IMR-90 (cell line): Measurements from ENCODE around the gene ARFGAP3. TPM values are rescaled to one million over a fixed set of nuclear protein-coding genes. Genes with fewer than 3 reads are reported as not detected.

Source experiments
- ATAC-seq: fragments of 200-7000 bp; cut with Tn5 transposase; 2 replicates; pipeline ENCODE4 v1.9.1; 2020; ENCODE audit warnings: low read depth, mild to moderate bottlenecking, moderate library complexity
- BruUV-seq: library from RNA; stranded (reverse); fragments of 400-500 nt; replicated peaks from 2 replicates; lab custom pipeline; 2021; lab: Mats Ljungman, UMichigan
- CTCF ChIA-PET: fragments of 300-600 bp; formaldehyde crosslinking; extraction: SDS; loops from one replicate; lab custom pipeline; 2021; ENCODE audit warnings: antibody characterized with exemption; lab: Yijun Ruan, JAX
- POLR2A ChIA-PET: fragments of 300-600 bp; sonication (Branson Sonifier 250); formaldehyde crosslinking; loops from one replicate; lab custom pipeline; 2022; ENCODE audit warnings: antibody characterized with exemption; ENCODE audit not compliant: unreplicated experiment; lab: Charles Lee
- DNase-seq: peaks from one replicate; pipeline ENCODE4 v3.0.0; 2013
- H2AFZ ChIP-seq: replicated peaks from 2 replicates; pipeline ENCODE3; 2013; ENCODE audit warnings: low read length, mild to moderate bottlenecking; ENCODE audit not compliant: poor library complexity
- H2AK5ac ChIP-seq: 2 replicates; pipeline ENCODE4 v1.6.1; 2013; ENCODE audit warnings: low read depth, low read length, inconsistent platforms
- H2AK9ac ChIP-seq: replicated peaks from 2 replicates; pipeline ENCODE3; 2013; ENCODE audit warnings: mild to moderate bottlenecking, low read depth, low read length, moderate library complexity; ENCODE audit not compliant: poor library complexity
- H2BK120ac ChIP-seq: 2 replicates; pipeline ENCODE4 v1.6.1; 2013; ENCODE audit warnings: low read depth, low read length, inconsistent platforms
- H2BK15ac ChIP-seq: 3 replicates; pipeline ENCODE4 v1.6.1; 2013; ENCODE audit warnings: low read depth, low read length, inconsistent platforms
- H2BK20ac ChIP-seq: 2 replicates; pipeline ENCODE4 v1.6.1; 2013; ENCODE audit warnings: low read depth, mild to moderate bottlenecking, inconsistent platforms, low read length, moderate library complexity
- H2BK5ac ChIP-seq: 2 replicates; pipeline ENCODE4 v1.6.1; 2013; ENCODE audit warnings: mild to moderate bottlenecking, low read depth, low read length, inconsistent platforms; ENCODE audit not compliant: poor library complexity, severe bottlenecking
- H3K14ac ChIP-seq: replicated peaks from 2 replicates; pipeline ENCODE4 v1.6.1; 2013; ENCODE audit warnings: low read depth, low read length, inconsistent platforms
- H3K18ac ChIP-seq: 2 replicates; pipeline ENCODE4 v1.6.1; 2013; ENCODE audit warnings: low read depth, low read length, control low read depth
- H3K23ac ChIP-seq: 2 replicates; pipeline ENCODE4 v1.6.1; 2013; ENCODE audit warnings: low read depth, low read length, inconsistent platforms
- H3K27ac ChIP-seq: 2 replicates; pipeline ENCODE4 v1.5.1; 2013; ENCODE audit warnings: mild to moderate bottlenecking, control low read depth, low read length; ENCODE audit not compliant: insufficient read depth
- H3K27me3 ChIP-seq: 2 replicates; pipeline ENCODE4 v1.6.1; 2013; ENCODE audit warnings: low read length; ENCODE audit not compliant: control insufficient read depth, insufficient read depth
- H3K36me3 ChIP-seq: 2 replicates; pipeline ENCODE4 v1.6.1; 2013; ENCODE audit warnings: low read length, mixed read lengths; ENCODE audit not compliant: control insufficient read depth, insufficient read depth
- H3K4ac ChIP-seq: 2 replicates; pipeline ENCODE4 v1.6.1; 2013; ENCODE audit warnings: low read depth, low read length, inconsistent platforms
- H3K4me1 ChIP-seq: 2 replicates; pipeline ENCODE4 v1.6.1; 2013; ENCODE audit warnings: low read length, mixed read lengths; ENCODE audit not compliant: control insufficient read depth, insufficient read depth
- H3K4me2 ChIP-seq: 2 replicates; pipeline ENCODE4 v1.6.1; 2013; ENCODE audit warnings: low read depth, mild to moderate bottlenecking, control low read depth, low read length, moderate library complexity
- H3K4me3 ChIP-seq: 2 replicates; pipeline ENCODE4 v1.5.1; 2013; ENCODE audit warnings: low read depth, mild to moderate bottlenecking, control low read depth, low read length, moderate library complexity; ENCODE audit not compliant: insufficient read depth
- H3K56ac ChIP-seq: 2 replicates; pipeline ENCODE4 v1.6.1; 2013; ENCODE audit warnings: low read length, inconsistent platforms; ENCODE audit not compliant: insufficient read depth; ENCODE audit errors: extremely low read depth
- H3K79me1 ChIP-seq, 2 experiments: 2 replicates each; pipeline ENCODE4 v1.6.1; 2013; ENCODE audit warnings: low read length in 2 of 2, inconsistent platforms in 1 of 2, low read depth in 1 of 2
- H3K9ac ChIP-seq: 2 replicates; pipeline ENCODE4 v1.6.1; 2013; ENCODE audit warnings: low read depth, low read length, control low read depth
- H3K9me1 ChIP-seq: 2 replicates; pipeline ENCODE4 v1.6.1; 2013; ENCODE audit warnings: low read length, inconsistent platforms; ENCODE audit not compliant: insufficient read depth
- H3K9me3 ChIP-seq: 2 replicates; pipeline ENCODE4 v1.6.1; 2013; ENCODE audit warnings: low read length; ENCODE audit not compliant: control insufficient read depth, insufficient read depth
- H4K20me1 ChIP-seq: 2 replicates; pipeline ENCODE4 v1.6.1; 2013; ENCODE audit warnings: low read length, inconsistent platforms; ENCODE audit not compliant: insufficient read depth
- H4K5ac ChIP-seq: 2 replicates; pipeline ENCODE4 v1.6.1; 2013; ENCODE audit warnings: mild to moderate bottlenecking, low read depth, low read length, control low read depth
- H4K8ac ChIP-seq, 2 experiments: 2 replicates each; pipeline ENCODE4 v1.6.1; 2013; ENCODE audit warnings: low read depth in 2 of 2, low read length in 2 of 2, control low read depth in 1 of 2, inconsistent platforms in 1 of 2
- H4K91ac ChIP-seq: 2 replicates; pipeline ENCODE4 v1.6.1; 2013; ENCODE audit warnings: low read depth, low read length, inconsistent platforms; ENCODE audit not compliant: insufficient read depth
- BHLHE40 ChIP-seq: fragments of 150-350 bp; IDR thresholded peaks from 2 replicates; pipeline ENCODE4 v1.6.1; 2016; ENCODE audit warnings: mild to moderate bottlenecking, low read depth, low read length
- FOS ChIP-seq: fragments of 150-350 bp; IDR thresholded peaks from 2 replicates; pipeline ENCODE4 v1.6.1; 2016; ENCODE audit warnings: low read depth, low read length
- MAFK ChIP-seq: IDR thresholded peaks from 2 replicates; pipeline ENCODE4 v1.6.1; 2012; ENCODE audit warnings: low read depth, low read length, improper control_type of control experiment
- MAZ ChIP-seq: IDR thresholded peaks from 2 replicates; pipeline ENCODE4 v1.6.1; 2012; ENCODE audit warnings: low read depth, mild to moderate bottlenecking, low read length, improper control_type of control experiment, moderate library complexity, borderline replicate concordance
- NFE2L2 ChIP-seq: fragments of 150-350 bp; IDR thresholded peaks from 2 replicates; pipeline ENCODE4 v1.6.1; 2016; ENCODE audit warnings: low read depth, mild to moderate bottlenecking, low read length
- SMC3 ChIP-seq: fragments of 150-350 bp; IDR thresholded peaks from 2 replicates; pipeline ENCODE4 v1.6.1; 2016; ENCODE audit warnings: low read depth, mild to moderate bottlenecking, antibody characterized with exemption, low read length, moderate library complexity
- WGBS, 2 experiments: methylation state at CpG; one replicate each; pipeline versions ENCODE4 v1.1.5 to v1.1.7; 2013; ENCODE audit warnings: missing lambda C conversion rate in 2 of 2; ENCODE audit not compliant: insufficient read length in 1 of 2; ENCODE audit errors: extremely low coverage in 2 of 2; 5-methylcytosine and 5-hydroxymethylcytosine counted together
- dilution Hi-C: fragments of 300-500 bp; cut with HindIII; formaldehyde crosslinking; loops from one replicate; pipeline ENCODE4 v1.14.3; 2018; ENCODE audit warnings: low sequenced_read_pairs; ENCODE audit not compliant: unreplicated experiment
- in situ Hi-C: fragments of 300-500 bp; cut with MboI; formaldehyde crosslinking; loops from 3 replicates; pipeline ENCODE4 v1.14.3; 2019; ENCODE audit warnings: low sequenced_read_pairs, inconsistent platforms, mixed read lengths
- intact Hi-C: fragments of 100-400 bp; cut with micrococcal nuclease; formaldehyde crosslinking; loops from 2 replicates; pipeline ENCODE4 v1.10.0; 2022
- polyA plus RNA-seq, 3 experiments: library from polyadenylated mRNA; depleted of rRNA; stranded (reverse); fragments of >200 nt; gene quantifications; 2 replicates each; pipeline ENCODE4 v1.2.3, GENCODE V29; 2012; ENCODE audit warnings: low replicate concordance in 1 of 3
- total RNA-seq: library from RNA; depleted of rRNA; stranded (reverse); fragments of >200 nt; gene quantifications from 2 replicates; pipeline ENCODE4 v1.2.3, GENCODE V29; 2012

ARFGAP3 gene
- total and polyA plus RNA-seq, 2 of the 4 experiments (the other 2 are of a cell fraction): 50.0 to 70.1 TPM

GRCh38 chr22:42791721-42792452, 65.2 kb downstream of the ARFGAP3 start:
- Histone ChIP-seq H3K27ac (no peak overlapping the region), H3K79me1 (peaks cover 0 to 6% of the 10 kb centered on the region in 2 experiments; a peak in 2 of 4 replicates), H3K18ac (no peak overlapping the region), H2AFZ (no peak overlapping the region), H2BK20ac (no peak overlapping the region), H3K9me1 (peaks cover 13% of the 10 kb centered on the region; the same call in 1 of the 2 replicates), H3K9me3 (no peaks in the 10 kb centered on the region), H3K23ac (no peak overlapping the region), H4K91ac (no peak overlapping the region), H4K8ac (no peak overlapping the region), H2BK120ac (no peak overlapping the region), H3K27me3 (no peaks in the 10 kb centered on the region), H2AK9ac (peak overlapping the region; percentile 78), H3K36me3 (peaks cover 8% of the 10 kb centered on the region), H3K4me1 (peaks cover 11% of the 10 kb centered on the region; the same call in 1 of the 2 replicates), H2AK5ac (0 out of 2 replicates have a peak overlapping the region, but pooled peaks have one; percentile 9), H4K5ac (no peak overlapping the region), H3K4me3 (no peak overlapping the region), H2BK15ac (no peak overlapping the region), H3K4me2 (no peak overlapping the region; the same call in 1 of the 2 replicates), H3K9ac (no peak overlapping the region), H3K56ac (no peak overlapping the region), H2BK5ac (no peak overlapping the region), H4K20me1 (peaks cover 13% of the 10 kb centered on the region), H3K14ac (no peak overlapping the region), H3K4ac (peak overlapping the region; percentile 43; the same call in 1 of the 2 replicates)
- CTCF ChIA-PET: interaction anchor here (0.6 kb wide), 1 partner anchor 735 kb away, joined by 3 read pairs; no protein-coding TSS in a partner anchor
- no peak; the same call in 1 of the 2 replicates for ATAC-seq
- 83% methylated on average over 1 of the region's 20 CpGs; no CpG with 5 or more reads in 1 of the 2 experiments for whole genome bisulfite sequencing, 2 experiments
- DNase-seq: no peak
- no peak for TF ChIP-seq MAFK
- no peak for TF ChIP-seq SMC3
- peak; percentile 37; the same call in 1 of the 2 replicates for TF ChIP-seq BHLHE40
- no peak for TF ChIP-seq NFE2L2
- no peak for TF ChIP-seq MAZ
- no peak for TF ChIP-seq FOS
- intact Hi-C loops (no loop called here), in situ Hi-C loops (no loop called here), dilution Hi-C loops (no loop called here)
- no TSS peak for BruUV-seq
- POLR2A ChIA-PET: no interaction called here
